ENCODE results near the gene LAMC1. TPM values are rescaled to one million over a fixed set of nuclear protein-coding genes. Genes with fewer than 3 reads are reported as not detected.

Gene LAMC1
- total and polyA plus RNA-seq, 12 donors, result 12.3 to 110 (median 75.9) TPM

DNA sequence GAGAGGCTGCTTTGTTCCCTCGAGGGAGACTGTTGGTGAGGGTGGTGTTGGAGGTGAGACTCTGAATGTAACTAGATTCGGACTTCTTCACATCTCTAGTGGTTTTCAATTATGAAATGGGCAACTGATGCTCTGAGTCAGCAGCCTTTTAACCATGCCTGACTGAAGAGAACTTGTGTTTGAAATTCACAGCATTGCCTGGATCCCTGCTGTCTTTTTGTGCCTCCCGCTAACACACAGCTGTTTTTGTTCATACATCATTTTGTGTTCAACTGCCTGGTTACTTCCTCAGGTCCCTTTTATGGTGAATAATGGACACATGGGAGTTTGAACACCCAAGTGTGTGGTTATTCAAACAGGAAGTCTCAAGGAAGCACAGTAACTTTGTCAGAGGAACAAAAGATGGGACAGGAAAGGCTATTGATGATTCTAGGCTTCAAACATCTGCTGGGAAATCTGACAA lies 16.8 kb downstream of the LAMC1 start:
- Histone ChIP-seq H3K4me3 (no peak overlapping the region), H3K4me1 (replicated peaks in 1 of 2) (peaks cover 10 to 43% of the 10 kb centered on the region in 2 donors), H3K27ac (peak overlapping the region in 1 of 5 donors; percentile 7), H3K36me3 (replicated peaks in 1 of 2) (no peaks in the 10 kb centered on the region), H3K9me3 (replicated peaks in 1 of 3) (no peaks in the 10 kb centered on the region), H3K27me3 (no peaks in the 10 kb centered on the region)
- no peak for DNase-seq
- intact Hi-C loops (cut with DNase I), result no loop called here
- TF ChIP-seq CTCF (IDR thresholded peaks at IDR 0.05) (no peak), POLR2A (IDR thresholded peaks at IDR 0.05) (no peak)
- WGBS, 4 donors, result 48 to 57% (median 52%) methylated on average over 3 of the region's 3 CpGs

DNA sequence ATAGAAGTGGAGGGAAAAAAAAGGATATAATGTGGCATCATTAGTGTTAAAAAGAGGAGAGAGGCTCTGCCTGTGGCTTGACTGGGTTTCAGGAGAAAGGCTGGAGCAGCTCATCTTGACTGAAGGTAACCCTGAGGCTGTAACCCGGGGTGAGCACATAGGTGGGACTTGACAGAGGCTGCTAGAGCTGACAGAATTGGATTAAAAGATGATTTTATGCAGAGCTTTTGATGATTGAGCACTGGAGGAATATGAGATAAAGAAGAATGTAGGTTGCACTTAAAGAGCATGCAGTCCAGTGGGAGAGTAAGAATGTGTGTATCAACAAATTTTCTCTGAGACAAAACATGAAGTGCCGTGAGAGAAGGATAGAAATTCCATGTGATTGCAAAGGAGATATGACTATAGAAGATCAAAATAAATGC lies 17.3 kb downstream of the LAMC1 start:
- Histone ChIP-seq H3K4me1 (replicated peaks in 1 of 2) (peaks cover 10 to 47% of the 10 kb centered on the region in 2 donors), H3K9me3 (replicated peaks in 1 of 3) (no peaks in the 10 kb centered on the region), H3K27ac (peak overlapping the region in 1 of 5 donors; percentile 7), H3K4me3 (no peak overlapping the region), H3K27me3 (no peaks in the 10 kb centered on the region), H3K36me3 (replicated peaks in 1 of 2) (no peaks in the 10 kb centered on the region)
- WGBS, 4 donors, result 34 to 44% (median 41%) methylated on average over 2 of the region's 2 CpGs
- no peak for DNase-seq
- TF ChIP-seq CTCF (IDR thresholded peaks at IDR 0.05), result no peak
- no peak for TF ChIP-seq POLR2A (IDR thresholded peaks at IDR 0.05)
- intact Hi-C loops (cut with DNase I), result no loop called here

DNA sequence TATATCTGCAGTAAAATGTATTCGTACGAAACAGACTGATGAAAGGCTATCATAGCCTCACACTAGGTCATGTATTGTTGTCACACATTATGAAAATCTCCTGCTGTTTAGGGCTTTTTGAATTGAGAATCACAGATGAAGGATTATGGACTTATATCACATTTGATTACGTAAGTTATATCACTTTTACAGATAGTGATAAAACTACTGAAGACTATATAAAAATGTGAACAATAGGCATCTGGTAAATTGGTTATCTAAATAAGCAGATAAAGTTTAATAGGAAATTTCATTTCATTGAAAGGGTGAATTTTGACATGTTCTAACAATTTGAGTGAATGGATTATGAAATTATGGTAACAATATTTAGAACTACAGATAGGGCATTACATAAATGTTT lies 20.0 kb downstream of the LAMC1 start:
- no peak for DNase-seq
- Histone ChIP-seq H3K36me3 (replicated peaks in 1 of 2) (no peaks in the 10 kb centered on the region), H3K27ac (no peak overlapping the region), H3K4me1 (replicated peaks in 1 of 2) (peaks cover 10 to 58% of the 10 kb centered on the region in 2 donors), H3K27me3 (no peaks in the 10 kb centered on the region), H3K9me3 (replicated peaks in 1 of 3) (no peaks in the 10 kb centered on the region), H3K4me3 (no peak overlapping the region)
- TF ChIP-seq CTCF (IDR thresholded peaks at IDR 0.05) (no peak), POLR2A (IDR thresholded peaks at IDR 0.05) (no peak)
- 62 to 83% (median 77%) methylated on average over 3 of the region's 3 CpGs for WGBS, 4 donors
- intact Hi-C loops (cut with DNase I), result no loop called here

- intact Hi-C loops (cut with DNase I), result no loop called here
- Histone ChIP-seq H3K4me1 (replicated peaks in 1 of 2) (peaks cover 10 to 61% of the 10 kb centered on the region in 2 donors), H3K4me3 (no peak overlapping the region), H3K36me3 (replicated peaks in 1 of 2) (no peaks in the 10 kb centered on the region), H3K27me3 (no peaks in the 10 kb centered on the region), H3K27ac (peak overlapping the region in 1 of 5 donors; percentile 23), H3K9me3 (replicated peaks in 1 of 3) (no peaks in the 10 kb centered on the region)
- no peak for DNase-seq
- WGBS, 4 donors, result 36 to 46% (median 38%) methylated on average over 7 of the region's 7 CpGs
- no peak for TF ChIP-seq POLR2A (IDR thresholded peaks at IDR 0.05)
- no peak for TF ChIP-seq CTCF (IDR thresholded peaks at IDR 0.05)
Observed at GRCh38 chr1:183043872-183044854, 20.9 kb downstream of the LAMC1 start.
